GM12892 (cell line): ENCODE results near the gene ZDHHC14.
"Not testable (repeated sequence)": the region's sequence is repeated elsewhere in the genome, so short reads cannot be mapped to it uniquely, and the experiment has no call there.

Source experiments
- DNase-seq: peaks from one replicate; pipeline ENCODE4 v3.0.0; 2011; ENCODE audit not compliant: insufficient read length
- FAIRE-seq: peaks from 2 replicates; lab custom pipeline; 2011; peaks lifted over from hg19 to GRCh38; lab: Jason Lieb, UNC
- POLR2A ChIP-seq: IDR thresholded peaks from 2 replicates; pipeline ENCODE4 v1.6.1; 2011; ENCODE audit warnings: low read depth, low read length, control low read depth
- POLR2AphosphoS5 ChIP-seq: IDR thresholded peaks from 2 replicates; pipeline ENCODE4 v1.6.1; 2011; ENCODE audit warnings: low read depth, low read length, control low read depth
- TAF1 ChIP-seq: IDR thresholded peaks from 2 replicates; pipeline ENCODE4 v1.6.1; 2011; ENCODE audit warnings: low read depth, mild to moderate bottlenecking, control low read depth, low read length, borderline replicate concordance

ZDHHC14 gene

DNA sequence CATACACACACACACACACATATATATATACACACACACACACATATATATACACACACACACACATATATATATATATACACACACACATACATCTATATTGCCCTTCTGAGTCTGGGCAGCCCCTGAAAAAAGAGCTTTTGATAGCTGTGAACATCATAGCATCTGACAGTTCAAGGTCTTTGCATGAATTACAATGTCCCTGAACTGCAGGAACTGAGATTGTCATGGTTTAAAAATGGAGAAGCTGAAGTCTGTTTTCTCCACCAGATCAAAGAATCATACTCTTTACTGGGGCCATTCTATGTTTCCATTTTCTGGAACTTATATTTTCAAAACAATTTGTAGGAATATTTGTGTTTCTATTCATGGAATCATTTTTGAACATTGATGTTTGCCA lies 189.8 kb downstream of the ZDHHC14 start:
- TF ChIP-seq TAF1 = no peak
- no peak for TF ChIP-seq POLR2AphosphoS5
- no peak for TF ChIP-seq POLR2A
- DNase-seq (no peak), FAIRE-seq (no peak)

DNA sequence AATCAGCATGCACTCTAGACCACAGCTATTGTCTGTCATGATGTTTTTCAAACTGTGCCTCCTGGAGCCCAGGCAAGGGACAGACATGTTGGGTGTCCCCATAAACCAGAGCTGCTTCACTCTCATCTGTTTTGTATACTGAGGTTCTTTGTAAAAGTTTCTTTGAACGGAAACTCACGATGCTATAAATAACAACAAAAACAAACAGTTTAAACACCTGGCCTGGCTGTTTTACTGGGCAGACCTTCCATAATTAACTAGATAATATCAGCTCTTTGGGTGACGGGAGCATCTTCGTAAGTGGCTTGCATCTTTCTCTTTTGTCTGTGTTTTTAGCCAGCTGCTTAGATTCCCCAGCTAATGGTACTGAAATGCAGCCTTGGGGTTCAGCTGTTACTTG lies 190.3 kb downstream of the ZDHHC14 start:
- TF ChIP-seq POLR2AphosphoS5 = no peak
- no peak for TF ChIP-seq POLR2A
- TF ChIP-seq TAF1 = no peak
- no peak for DNase-seq
- peak; percentile 69 for FAIRE-seq

DNA sequence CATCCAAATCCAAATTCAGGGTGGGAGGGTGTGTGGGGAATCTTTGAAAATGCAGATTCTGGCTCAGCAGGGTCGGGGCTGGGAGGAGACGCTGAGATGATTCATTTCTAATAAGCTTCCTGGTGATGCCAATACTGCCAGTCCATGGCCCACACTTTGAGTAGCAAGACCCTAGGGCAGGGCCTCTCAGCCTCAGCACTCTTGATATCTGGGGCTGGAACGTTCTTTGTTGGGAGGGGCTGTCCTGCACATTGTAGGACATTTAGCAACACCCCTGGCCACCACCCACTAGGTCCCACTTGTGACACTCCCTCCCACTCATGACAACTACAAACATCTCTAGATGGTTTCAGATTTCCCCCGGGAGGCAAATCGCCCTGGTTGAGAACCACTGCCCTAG lies 191.0 kb downstream of the ZDHHC14 start:
- DNase-seq = no peak
- no peak for FAIRE-seq
- TF ChIP-seq TAF1 (no peak), POLR2A (no peak), POLR2AphosphoS5 (no peak)

DNA sequence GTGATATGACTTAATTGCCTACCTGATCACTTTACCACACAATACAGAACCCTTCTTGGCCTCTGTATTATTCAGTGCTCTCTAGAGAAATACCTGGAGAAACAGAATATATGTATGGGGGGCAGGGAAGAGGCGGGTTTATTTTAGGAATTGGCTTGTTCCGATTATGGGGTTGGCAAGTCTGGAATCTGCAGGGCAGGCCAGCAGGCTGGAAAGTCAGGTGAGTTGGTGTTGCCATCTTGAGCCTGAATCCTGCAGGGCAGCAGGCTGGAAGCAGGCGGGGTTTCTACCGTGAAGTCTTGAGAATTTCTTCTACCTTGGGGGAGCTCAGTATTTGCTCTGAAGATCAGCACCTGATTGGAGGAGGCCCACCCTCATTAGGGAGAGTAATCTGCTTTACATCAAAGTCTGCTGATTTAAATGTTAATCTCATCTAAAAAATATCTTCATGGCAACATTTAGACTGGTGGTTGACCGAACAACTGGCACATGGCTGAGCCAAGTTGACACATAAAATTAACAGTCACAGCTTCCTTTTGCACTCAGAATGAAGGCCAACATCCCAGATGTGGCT lies 193.9 kb downstream of the ZDHHC14 start:
- FAIRE-seq (no peak), DNase-seq (no peak)
- no peak for TF ChIP-seq POLR2A
- TF ChIP-seq POLR2AphosphoS5 = no peak

DNA sequence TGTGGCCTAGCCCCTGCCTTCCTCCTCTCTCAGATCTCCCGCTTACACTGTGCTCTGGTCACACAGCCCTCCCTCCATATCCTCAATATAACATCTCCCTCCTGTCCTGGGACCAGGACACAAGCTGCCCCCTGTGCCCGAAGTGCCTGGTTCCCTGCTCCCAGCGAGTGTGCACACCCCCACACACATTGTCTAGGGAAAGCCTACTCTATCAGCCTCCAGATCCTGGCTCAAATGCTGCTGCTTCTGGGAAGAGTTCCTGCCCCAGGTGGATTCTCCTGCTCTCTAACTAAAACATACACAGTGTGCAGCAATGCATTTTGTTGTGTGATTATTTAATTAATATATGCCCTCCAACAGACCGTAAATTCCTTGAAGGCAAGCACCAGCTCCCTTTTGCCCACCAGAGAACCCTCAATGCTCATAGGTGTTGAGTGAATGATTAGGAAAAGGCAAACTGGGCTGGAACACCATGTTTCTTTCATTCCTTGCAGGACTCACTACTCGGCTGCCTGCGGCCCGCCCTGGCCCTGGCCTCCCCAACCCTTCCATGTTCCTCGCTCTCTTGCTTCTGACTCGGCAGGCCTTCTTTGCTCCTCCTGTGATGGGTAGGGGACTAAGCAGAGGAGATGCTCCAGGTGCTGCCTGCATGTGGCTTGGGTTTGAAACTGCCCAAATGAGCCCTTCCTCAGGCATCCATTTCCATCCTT lies 194.6 kb downstream of the ZDHHC14 start:
- no peak for TF ChIP-seq POLR2A
- TF ChIP-seq POLR2AphosphoS5 = no peak
- no peak for TF ChIP-seq TAF1
- no peak for DNase-seq
- no peak for FAIRE-seq

DNA sequence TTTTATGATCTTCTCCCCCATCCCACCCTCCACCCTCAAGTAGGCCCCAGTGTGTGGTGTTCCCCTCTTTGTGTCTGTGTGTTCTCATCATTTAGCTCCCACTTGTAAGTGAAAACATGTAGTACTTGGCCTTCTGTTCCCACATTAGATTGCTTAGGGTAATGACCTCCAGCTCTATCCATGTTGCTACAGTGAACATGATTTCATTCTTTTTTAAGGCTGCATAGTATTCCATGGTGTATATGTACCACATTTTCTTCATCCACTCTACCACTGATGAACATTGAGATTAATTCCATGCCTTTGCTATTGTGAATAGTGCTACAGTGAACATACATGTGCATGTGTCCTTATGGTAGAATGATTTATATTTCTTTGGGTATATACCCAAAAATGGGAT lies 196.0 kb downstream of the ZDHHC14 start:
- FAIRE-seq, DNase-seq: not testable (repeated sequence)

DNA sequence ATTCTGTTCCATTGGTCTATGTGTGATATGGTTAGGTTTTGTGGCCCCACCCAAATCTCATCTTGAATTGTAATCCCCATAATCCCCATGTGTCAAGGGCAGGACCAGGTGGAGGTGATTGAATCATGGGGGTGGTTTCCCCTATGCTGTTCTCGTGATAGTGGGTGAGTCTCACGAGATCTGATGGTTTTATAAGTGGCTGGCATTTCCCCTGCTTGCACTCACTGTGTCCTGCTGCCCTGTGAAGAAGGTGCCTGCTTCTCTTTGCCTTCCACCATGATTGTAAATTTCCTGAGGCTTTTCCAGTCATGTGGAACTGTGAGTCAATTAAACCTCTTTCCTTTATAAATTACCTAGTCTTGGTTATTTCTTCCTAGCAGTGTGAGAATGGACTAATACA lies 197.5 kb downstream of the ZDHHC14 start:
- not testable (repeated sequence) for FAIRE-seq, DNase-seq

DNA sequence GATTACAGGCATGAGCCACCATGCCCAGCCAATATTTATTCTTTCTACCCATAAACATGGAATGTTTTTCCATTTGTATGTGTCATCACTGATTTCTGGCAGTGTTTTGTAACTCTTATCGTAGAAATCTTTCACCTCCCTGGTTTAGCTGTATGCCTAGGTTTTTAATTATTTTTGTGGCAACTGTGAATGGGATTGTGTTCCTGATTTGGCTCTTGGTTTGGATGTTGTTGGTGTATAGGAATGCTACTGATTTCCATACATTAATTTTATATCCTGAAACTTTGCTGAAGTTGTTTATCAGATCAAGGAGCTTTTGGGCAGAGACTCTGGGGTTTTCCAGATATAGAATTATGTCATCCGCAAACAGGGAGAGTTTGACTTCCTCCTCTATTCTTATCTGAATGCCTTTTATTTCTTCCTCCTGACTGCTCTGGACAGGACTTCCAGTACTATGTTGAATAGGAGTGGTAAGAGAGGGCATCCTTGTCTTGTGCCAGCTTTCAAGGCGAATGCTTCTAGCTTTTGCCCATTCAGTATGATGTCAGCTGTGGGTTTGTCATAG lies 198.6 kb downstream of the ZDHHC14 start:
- FAIRE-seq (no peak), DNase-seq (no peak)
- TF ChIP-seq POLR2AphosphoS5 = no peak
- TF ChIP-seq POLR2A = no peak
- no peak for TF ChIP-seq TAF1

DNA sequence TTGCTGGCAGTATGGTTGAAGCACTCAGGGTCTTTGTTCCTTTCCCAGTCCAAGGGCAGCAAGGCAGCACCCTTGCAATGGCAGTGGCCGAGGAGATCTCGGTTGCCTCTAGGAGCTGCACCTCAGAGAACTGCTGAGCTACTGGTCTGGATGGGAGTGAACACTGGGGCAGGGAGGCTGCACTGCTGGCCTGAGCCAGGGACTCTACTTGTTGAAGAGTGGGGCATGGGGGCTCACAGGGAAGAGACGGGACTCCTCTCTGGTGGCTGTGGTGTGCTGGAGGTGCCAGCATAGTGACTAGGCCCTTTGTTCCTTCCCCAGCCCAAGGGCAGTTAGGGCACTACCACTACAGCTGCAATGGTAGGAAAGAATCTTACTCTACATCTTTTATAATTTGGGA lies 203.0 kb downstream of the ZDHHC14 start:
- FAIRE-seq = no peak
- TF ChIP-seq POLR2A = no peak
- no peak for TF ChIP-seq TAF1
- TF ChIP-seq POLR2AphosphoS5 = no peak
- DNase-seq = no peak

DNA sequence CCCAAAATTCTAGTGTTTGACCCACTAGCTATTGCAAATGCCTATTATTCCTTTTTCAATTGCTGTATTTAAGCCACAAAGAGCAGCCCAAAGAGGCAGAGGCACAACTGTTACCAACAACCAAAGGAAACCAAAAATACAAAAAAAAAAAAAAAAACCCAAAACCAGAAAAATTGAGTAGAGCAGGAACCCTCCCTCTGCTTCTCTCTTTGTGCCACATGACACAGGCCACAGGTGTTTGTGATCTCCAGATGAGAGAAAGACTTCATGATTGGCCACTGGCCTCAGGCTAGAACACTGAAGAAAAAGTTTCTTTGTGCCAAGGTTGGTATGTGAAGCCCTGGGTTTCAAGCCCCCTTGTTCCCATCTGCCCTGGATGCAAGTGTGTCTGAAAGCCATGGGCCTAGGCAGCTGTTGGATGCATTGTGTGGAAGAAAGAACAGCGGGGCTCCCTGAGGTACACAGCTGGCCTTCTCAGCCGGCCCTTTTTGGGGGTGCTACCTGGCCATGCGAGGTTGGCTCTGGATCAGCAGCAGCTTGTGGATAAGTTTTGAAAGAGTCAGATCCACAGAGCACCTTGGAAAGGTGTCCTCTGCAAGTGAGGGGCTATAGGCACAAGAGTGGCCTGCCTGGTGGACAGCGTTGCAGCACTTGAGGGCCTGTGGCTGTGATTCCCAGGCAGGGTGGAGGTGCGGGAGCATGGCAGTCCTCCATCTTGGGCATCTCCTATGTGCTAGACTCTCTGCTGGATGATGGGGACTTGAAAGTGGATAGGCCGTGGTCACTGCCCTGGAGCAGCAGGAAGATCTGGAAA lies 204.5 kb downstream of the ZDHHC14 start:
- FAIRE-seq (no peak), DNase-seq (no peak)
- TF ChIP-seq TAF1 (no peak), POLR2A (no peak), POLR2AphosphoS5 (no peak)

DNA sequence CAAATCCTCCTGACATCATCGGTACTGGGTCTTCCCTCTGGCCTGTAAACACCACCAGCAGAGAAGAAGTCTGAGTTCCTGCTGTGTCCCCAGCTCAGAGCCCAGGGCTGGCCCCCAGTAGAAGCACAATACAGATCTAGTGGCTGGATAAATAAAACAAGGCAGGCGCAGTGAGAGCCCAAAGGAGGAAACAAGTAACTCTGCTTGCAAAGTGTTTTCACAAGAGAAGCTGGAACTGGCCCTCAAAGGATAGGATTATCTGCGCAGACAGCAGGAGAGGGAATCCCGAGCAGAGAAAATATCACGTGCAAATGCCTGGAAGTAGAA lies 205.1 kb downstream of the ZDHHC14 start:
- DNase-seq (no peak), FAIRE-seq (no peak)
- TF ChIP-seq POLR2A (no peak), TAF1 (no peak), POLR2AphosphoS5 (no peak)

DNA sequence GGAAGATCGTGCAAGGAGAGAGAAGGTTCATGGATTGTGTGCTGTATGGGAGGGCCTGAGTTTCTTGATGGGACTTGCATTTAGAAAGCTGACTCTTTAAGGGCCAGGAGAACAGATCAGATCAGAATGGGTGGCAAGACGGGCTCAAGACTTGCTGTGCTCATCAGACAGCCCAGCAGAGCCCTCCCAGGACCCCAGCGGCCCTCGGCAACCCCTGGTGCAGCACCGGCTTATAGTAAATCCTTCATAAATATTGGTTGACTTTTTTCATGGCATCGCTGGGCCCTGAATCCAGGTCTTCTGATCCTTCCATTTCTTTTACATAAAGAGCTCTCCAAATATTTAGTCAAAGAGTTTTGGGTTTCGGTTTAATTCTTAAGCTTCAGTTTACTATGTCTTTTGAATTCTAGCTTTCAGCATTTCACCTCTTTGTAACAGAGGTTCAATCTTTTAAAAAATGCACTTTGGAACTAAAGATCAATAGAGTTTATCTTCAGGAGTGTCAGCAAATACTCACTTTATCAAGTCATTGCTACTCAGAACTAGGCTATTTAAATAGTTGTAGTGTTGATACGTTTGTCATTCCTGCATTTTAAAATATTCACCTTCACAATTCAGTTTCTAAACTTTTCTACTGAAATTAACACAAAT lies 205.6 kb downstream of the ZDHHC14 start:
- DNase-seq (no peak), FAIRE-seq (no peak)
- TF ChIP-seq POLR2AphosphoS5 (no peak), TAF1 (no peak), POLR2A (no peak)
